Measurements from ENCODE around the gene ARFGEF3. TPM values are rescaled to one million over a fixed set of nuclear protein-coding genes. Genes with fewer than 3 reads are reported as not detected.
"Not testable (repeated sequence)": the region's sequence is repeated elsewhere in the genome, so short reads cannot be mapped to it uniquely, and the experiment has no call there.

Gene ARFGEF3
- total RNA-seq, 1 experiment from 2014 or later: 20.1 TPM

DNA sequence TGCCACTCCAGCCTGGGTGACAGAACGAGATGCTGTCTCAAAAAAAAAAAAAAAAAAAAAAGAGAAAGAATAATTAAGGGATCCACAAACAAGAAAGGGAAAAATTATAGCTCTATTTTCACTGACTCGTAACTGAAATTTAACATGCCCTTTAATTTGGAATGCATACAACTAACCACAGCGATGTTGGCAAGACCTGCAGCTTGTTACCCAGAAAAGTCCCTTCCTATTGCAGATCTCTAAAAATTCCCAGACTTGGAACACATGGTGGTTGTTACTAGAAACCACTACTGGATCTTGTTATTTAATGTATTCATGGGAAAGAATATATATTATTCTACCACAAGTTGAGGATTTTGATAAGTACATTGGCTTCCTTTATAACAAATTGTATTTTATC is 188.2 kb downstream of the ARFGEF3 start (continued):
- no peak for TF ChIP-seq ZNF532 (CRISPR knock-in tag; IDR thresholded peaks at IDR 0.05; ENCODE audit: borderline replicate concordance)
- no peak for TF ChIP-seq NR2C2 (CRISPR knock-in tag; IDR thresholded peaks at IDR 0.05)
- TF ChIP-seq HMGXB4 (CRISPR knock-in tag; IDR thresholded peaks at IDR 0.05): no peak
- TF ChIP-seq PRRX2 (CRISPR knock-in tag; IDR thresholded peaks at IDR 0.05): no peak
- no peak for TF ChIP-seq ZNF671 (CRISPR knock-in tag; IDR thresholded peaks at IDR 0.05)
- TF ChIP-seq CTCF (IDR thresholded peaks at IDR 0.05): no peak

- no peak overlapping the region for H3K27ac Mint-ChIP-seq
- H3K9me3 Mint-ChIP-seq: peaks cover 6% of the 10 kb centered on the region
- H3K4me1 Mint-ChIP-seq: no peaks in the 10 kb centered on the region
- no peak overlapping the region for H3K4me3 Mint-ChIP-seq
- TF ChIP-seq SOX15 (CRISPR knock-in tag; IDR thresholded peaks at IDR 0.05) (no peak), ATF1 (CRISPR knock-in tag; IDR thresholded peaks at IDR 0.05) (no peak), CREB1 (CRISPR knock-in tag; IDR thresholded peaks at IDR 0.05) (no peak), CDX4 (CRISPR knock-in tag; IDR thresholded peaks at IDR 0.05; ENCODE audit: borderline replicate concordance) (no peak), USF2 (CRISPR knock-in tag; IDR thresholded peaks at IDR 0.05) (no peak), KAT7 (CRISPR knock-in tag; IDR thresholded peaks at IDR 0.05; ENCODE audit: borderline replicate concordance) (no peak), CTCF (IDR thresholded peaks at IDR 0.05) (no peak)
- TF ChIP-seq, protein P1, sequence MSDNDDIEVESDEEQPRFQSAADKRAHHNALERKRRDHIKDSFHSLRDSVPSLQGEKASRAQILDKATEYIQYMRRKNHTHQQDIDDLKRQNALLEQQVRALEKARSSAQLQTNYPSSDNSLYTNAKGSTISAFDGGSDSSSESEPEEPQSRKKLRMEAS (CRISPR knock-in tag; IDR thresholded peaks at IDR 0.05): no peak
- TF ChIP-seq, protein P2, sequence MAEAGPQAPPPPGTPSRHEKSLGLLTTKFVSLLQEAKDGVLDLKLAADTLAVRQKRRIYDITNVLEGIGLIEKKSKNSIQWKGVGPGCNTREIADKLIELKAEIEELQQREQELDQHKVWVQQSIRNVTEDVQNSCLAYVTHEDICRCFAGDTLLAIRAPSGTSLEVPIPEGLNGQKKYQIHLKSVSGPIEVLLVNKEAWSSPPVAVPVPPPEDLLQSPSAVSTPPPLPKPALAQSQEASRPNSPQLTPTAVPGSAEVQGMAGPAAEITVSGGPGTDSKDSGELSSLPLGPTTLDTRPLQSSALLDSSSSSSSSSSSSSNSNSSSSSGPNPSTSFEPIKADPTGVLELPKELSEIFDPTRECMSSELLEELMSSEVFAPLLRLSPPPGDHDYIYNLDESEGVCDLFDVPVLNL (CRISPR knock-in tag; IDR thresholded peaks at IDR 0.05; ENCODE audit: borderline replicate concordance, low read depth): no peak
- no peak for ATAC-seq
- ChIA-PET POLR2A (no interaction called here), CTCF (interaction anchor here (0.6 kb wide), 1 partner anchor 399 kb away, joined by 3 read pairs; no protein-coding TSS in a partner anchor)
- H3K36me3 Mint-ChIP-seq: no peaks in the 10 kb centered on the region
- DNase-seq (ENCODE audit: low spot score): no peak
- H3K27me3 Mint-ChIP-seq (ENCODE audit: low read depth): no peaks in the 10 kb centered on the region
These were observed 196.2 kb downstream of the ARFGEF3 start for GRCh38 chr6:138357928-138358327.

- DNase-seq (ENCODE audit: low spot score); H3K36me3 Mint-ChIP-seq; H3K27me3 Mint-ChIP-seq (ENCODE audit: low read depth); H3K9me3 Mint-ChIP-seq; CTCF ChIA-PET; H3K27ac Mint-ChIP-seq; ATAC-seq; H3K4me3 Mint-ChIP-seq; POLR2A ChIA-PET: not testable (repeated sequence)
- peaks cover 29% of the 10 kb centered on the region for H3K4me1 Mint-ChIP-seq
These were observed 206.9 kb downstream of the ARFGEF3 start for GRCh38 chr6:138368684-138369083.
